GM12891 (cell line): ENCODE measurements around the gene PROSER3.
A peak's percentile ranks its signal among the peaks of the same experiment; 100 is the strongest.

Experiments
- DNase-seq: peaks from one replicate; pipeline ENCODE4 v3.0.0; 2011; ENCODE audit warnings: low spot score; ENCODE audit not compliant: insufficient read length
- FAIRE-seq: peaks from 2 replicates; lab custom pipeline; 2011; peaks lifted over from hg19 to GRCh38; lab: Jason Lieb, UNC
- PAX5 ChIP-seq: IDR thresholded peaks from 2 replicates; pipeline ENCODE4 v1.6.1; 2011; ENCODE audit warnings: low read length, moderate library complexity, mild to moderate bottlenecking; ENCODE audit not compliant: insufficient read depth, severe bottlenecking
- POLR2A ChIP-seq: IDR thresholded peaks from 2 replicates; pipeline ENCODE4 v1.6.1; 2011; ENCODE audit warnings: low read depth, low read length, control low read depth
- POLR2AphosphoS5 ChIP-seq: IDR thresholded peaks from 2 replicates; pipeline ENCODE4 v1.6.1; 2011; ENCODE audit warnings: low read depth, low read length, control low read depth
- POU2F2 ChIP-seq: IDR thresholded peaks from 2 replicates; pipeline ENCODE4 v1.6.1; 2011; ENCODE audit warnings: low read depth, mild to moderate bottlenecking, control low read depth, low read length, moderate library complexity
- SPI1 ChIP-seq: IDR thresholded peaks from 2 replicates; pipeline ENCODE4 v1.6.1; 2011; ENCODE audit warnings: low read depth, low read length, control low read depth
- TAF1 ChIP-seq: IDR thresholded peaks from 2 replicates; pipeline ENCODE4 v1.6.1; 2011; ENCODE audit warnings: low read depth, low read length, control low read depth

PROSER3 gene

GRCh38 chr19:35743640-35744429, 14.1 kb upstream of the PROSER3 start:
- no peak for FAIRE-seq

GRCh38 chr19:35744430-35745327, 13.3 kb upstream of the PROSER3 start:
- FAIRE-seq = peak; percentile 87
- peak; percentile 66 for DNase-seq
- TF ChIP-seq PAX5 = no peak
- peak; percentile 64; the same call in 1 of the 2 replicates for TF ChIP-seq TAF1
- TF ChIP-seq POU2F2 = peak; percentile 63; the same call in 1 of the 2 replicates
- peak; percentile 87 for TF ChIP-seq POLR2AphosphoS5
- peak; percentile 75 for TF ChIP-seq POLR2A
- TF ChIP-seq SPI1 = peak; percentile 47; the same call in 1 of the 2 replicates

More at GRCh38 chr19:35743640-35744429, 14.1 kb upstream of the PROSER3 start:
- no peak for DNase-seq
- TF ChIP-seq POLR2AphosphoS5 = no peak
- no peak for TF ChIP-seq TAF1
- TF ChIP-seq SPI1 = no peak
- no peak for TF ChIP-seq PAX5
- TF ChIP-seq POU2F2 = no peak
- no peak for TF ChIP-seq POLR2A

- TF ChIP-seq SPI1 = peak; percentile 69
- TF ChIP-seq POU2F2 = no peak; the same call in 1 of the 2 replicates
- TF ChIP-seq POLR2AphosphoS5 = no peak; the same call in 1 of the 2 replicates
- no peak for TF ChIP-seq PAX5
- TF ChIP-seq TAF1 = peak; percentile 2; the same call in 1 of the 2 replicates
- no peak; the same call in 1 of the 2 replicates for TF ChIP-seq POLR2A
- peak; percentile 74 for DNase-seq
- peak; percentile 94 for FAIRE-seq
These were observed 12.5 kb upstream of the PROSER3 start, which contains the start of the genes PSENEN and U2AF1L4 for GRCh38 chr19:35745328-35746086. PSENEN (plus strand) TSS chr19:35745651; CDS start chr19:35745931, 280 bp downstream. U2AF1L4 (minus strand) TSS chr19:35745418; CDS start chr19:35745391, 27 bp downstream.

GRCh38 chr19:35746087-35746462, 11.9 kb upstream of the PROSER3 start:
- no peak for FAIRE-seq
- TF ChIP-seq PAX5 (no peak), SPI1 (no peak), POLR2A (no peak)

GRCh38 chr19:35746531-35746930, 11.4 kb upstream of the PROSER3 start:
- FAIRE-seq (no peak), DNase-seq (no peak)
- no peak for TF ChIP-seq POLR2AphosphoS5
- TF ChIP-seq POLR2A = no peak
- TF ChIP-seq POU2F2 = no peak
- no peak for TF ChIP-seq PAX5
- TF ChIP-seq TAF1 = no peak
- TF ChIP-seq SPI1 = no peak

More at GRCh38 chr19:35746087-35746462, 11.9 kb upstream of the PROSER3 start:
- DNase-seq = no peak

GRCh38 chr19:35748106-35749020, 9.6 kb upstream of the PROSER3 start, which contains the start of gene LIN37:
LIN37 (plus strand) TSS chr19:35748576; CDS start chr19:35748725, 149 bp downstream.
- TF ChIP-seq SPI1 = no peak
- peak; percentile 26; the same call in 1 of the 2 replicates for TF ChIP-seq POLR2A
- TF ChIP-seq PAX5 = no peak
- peak; percentile 55; the same call in 1 of the 2 replicates for TF ChIP-seq POU2F2
- TF ChIP-seq TAF1 = no peak
- TF ChIP-seq POLR2AphosphoS5 = 0 out of 2 replicates have a peak, but pooled peaks have one; percentile 31
- peak; percentile 84 for DNase-seq
- FAIRE-seq = peak; percentile 98

DNA sequence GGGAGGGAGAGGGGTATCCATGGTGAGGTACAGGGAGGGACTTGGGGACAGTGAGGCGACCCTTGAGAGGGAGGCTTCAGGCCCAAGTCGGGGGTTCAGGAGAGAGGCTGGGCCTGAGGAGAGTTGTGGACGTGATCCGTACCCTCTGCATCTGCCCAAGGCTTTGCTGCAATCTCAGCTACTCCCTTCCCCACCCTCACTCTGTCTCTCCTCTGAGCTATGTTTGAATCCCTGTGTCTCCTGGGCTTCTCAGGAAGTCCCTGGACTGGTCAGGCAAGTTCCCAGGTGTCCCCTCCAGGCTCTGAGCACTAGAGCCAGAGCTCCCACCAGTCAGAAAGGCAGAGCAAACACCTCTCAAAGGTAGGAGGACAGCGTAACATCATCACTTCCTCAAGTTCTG, 7.8 kb upstream of the PROSER3 start:
- FAIRE-seq (no peak), DNase-seq (no peak)
- TF ChIP-seq POU2F2 = no peak
- TF ChIP-seq TAF1 = no peak
- TF ChIP-seq PAX5 = no peak
- no peak for TF ChIP-seq POLR2A
- no peak for TF ChIP-seq POLR2AphosphoS5
- no peak for TF ChIP-seq SPI1
